ENCODE results near the gene PCDHB5. TPM values are rescaled to one million over a fixed set of nuclear protein-coding genes. Genes with fewer than 3 reads are reported as not detected.
"Not testable (repeated sequence)": the region's sequence is repeated elsewhere in the genome, so short reads cannot be mapped to it uniquely, and the experiment has no call there.

The PCDHB5 gene
- total and polyA plus RNA-seq, 2 experiments from 2014 or later, result 0.05 to 0.43 TPM

DNA sequence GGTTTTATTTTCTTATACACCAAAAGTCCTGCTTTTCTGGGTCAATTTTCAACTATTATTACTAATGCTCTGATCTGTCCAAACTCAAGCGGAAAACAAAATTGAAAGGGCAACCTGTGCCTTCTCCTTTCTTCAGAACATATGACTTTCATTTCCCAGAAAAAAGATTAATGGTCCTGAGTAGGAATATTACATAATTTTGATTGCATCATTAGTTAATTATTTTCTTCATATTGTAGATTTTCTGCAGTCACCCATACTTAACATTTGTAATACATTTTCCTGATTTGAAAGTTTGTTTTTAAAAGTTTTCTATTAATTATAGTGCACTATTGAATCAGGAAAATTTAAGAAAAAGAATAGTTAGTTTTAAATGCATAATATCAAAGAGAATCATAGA is 40.9 kb downstream of the PCDHB5 start:
- Histone ChIP-seq H4K20me1 (ENCODE audit: insufficient read depth) (no peaks in the 10 kb centered on the region), H3K27me3 (replicated peaks; ENCODE audit: insufficient read depth) (peaks cover 10% of the 10 kb centered on the region; the same call in 1 of the 2 replicates), H3K36me3 (ENCODE audit: low read depth) (no peaks in the 10 kb centered on the region), H3F3A (ENCODE audit: insufficient read depth) (no peaks in the 10 kb centered on the region), H3K9me2 (ENCODE audit: insufficient read depth) (no peaks in the 10 kb centered on the region), H3K4me2 (ENCODE audit: unreplicated experiment) (no peak overlapping the region), H3K9me3 (ENCODE audit: low read depth) (no peaks in the 10 kb centered on the region), H3K79me2 (ENCODE audit: insufficient read depth) (no peaks in the 10 kb centered on the region), H3K4me1 (ENCODE audit: insufficient read depth) (no peaks in the 10 kb centered on the region), H3K4me3 (no peak overlapping the region), H2AFZ (no peak overlapping the region), H3K27ac (no peak overlapping the region), H3K9ac (no peak overlapping the region)
- TF ChIP-seq EZH2 (IDR thresholded peaks at IDR 0.05; ENCODE audit: insufficient read depth, poor library complexity, severe bottlenecking), result no peak
- TF ChIP-seq EZH2phosphoT487 (IDR thresholded peaks at IDR 0.05; ENCODE audit: insufficient read depth, low read depth), result no peak
- in situ Hi-C loops (cut with MboI), result no loop called here
- DNase-seq, result no peak
- WGBS, 2 experiments (ENCODE audit: low coverage in 1 of 2, low lambda C conversion rate in 2 of 2, missing lambda C conversion rate in 2 of 2), result 25 to 28% methylated on average over 1 of the region's 1 CpG

DNA sequence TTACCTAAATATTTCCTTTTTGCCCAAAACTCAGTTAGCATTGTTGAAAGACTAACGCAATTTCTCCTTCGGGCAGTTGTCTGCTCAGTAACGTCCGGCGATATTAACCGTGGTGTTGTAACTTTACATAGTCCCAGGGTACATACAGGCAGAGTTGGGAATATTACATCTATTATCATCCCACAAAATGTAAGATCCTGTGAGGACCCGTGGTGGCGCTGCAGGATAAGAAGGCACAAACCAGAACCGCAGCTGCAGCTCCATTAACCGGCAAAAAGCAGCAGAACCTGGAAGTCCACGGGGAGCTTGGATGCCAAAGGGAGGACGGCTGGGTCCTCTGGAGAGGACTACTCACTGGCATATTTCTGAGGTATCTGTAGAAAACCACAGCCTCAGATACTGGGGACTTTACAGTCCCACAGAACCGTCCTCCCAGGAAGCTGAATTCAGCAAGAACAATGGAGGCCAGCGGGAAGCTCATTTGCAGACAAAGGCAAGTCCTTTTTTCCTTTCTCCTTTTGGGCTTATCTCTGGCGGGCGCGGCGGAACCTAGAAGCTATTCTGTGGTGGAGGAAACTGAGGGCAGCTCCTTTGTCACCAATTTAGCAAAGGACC is 42.7 kb downstream of the PCDHB5 start, which contains the start of gene PCDHB8:
Gene PCDHB8, plus strand, starts transcription at position 214 of the 615 bp plus-strand sequence. Its CDS starts 245 bp downstream, at position 459.
- WGBS, 2 experiments (ENCODE audit: low coverage in 1 of 2, low lambda C conversion rate in 2 of 2, missing lambda C conversion rate in 2 of 2), result 31% methylated on average over 18 of the region's 18 CpGs

DNA sequence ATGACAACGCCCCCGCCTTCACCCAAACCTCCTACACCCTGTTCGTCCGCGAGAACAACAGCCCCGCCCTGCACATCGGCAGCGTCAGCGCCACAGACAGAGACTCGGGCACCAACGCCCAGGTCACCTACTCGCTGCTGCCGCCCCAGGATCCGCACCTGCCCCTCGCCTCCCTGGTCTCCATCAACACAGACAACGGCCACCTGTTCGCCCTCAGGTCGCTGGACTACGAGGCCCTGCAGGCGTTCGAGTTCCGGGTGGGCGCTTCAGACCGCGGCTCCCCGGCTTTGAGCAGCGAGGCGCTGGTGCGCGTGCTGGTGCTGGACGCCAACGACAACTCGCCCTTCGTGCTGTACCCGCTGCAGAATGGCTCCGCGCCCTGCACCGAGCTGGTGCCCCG is 44.4 kb downstream of the PCDHB5 start:
- H2AFZ ChIP-seq; H3K4me1 ChIP-seq (ENCODE audit: insufficient read depth); H4K20me1 ChIP-seq (ENCODE audit: insufficient read depth); in situ Hi-C loops (cut with MboI); H3K9me3 ChIP-seq (ENCODE audit: low read depth); H3K36me3 ChIP-seq (ENCODE audit: low read depth); H3K27me3 ChIP-seq (replicated peaks; ENCODE audit: insufficient read depth); H3F3A ChIP-seq (ENCODE audit: insufficient read depth); DNase-seq; H3K4me3 ChIP-seq; H3K79me2 ChIP-seq (ENCODE audit: insufficient read depth); H3K9me2 ChIP-seq (ENCODE audit: insufficient read depth); H3K4me2 ChIP-seq (ENCODE audit: unreplicated experiment); H3K27ac ChIP-seq; H3K9ac ChIP-seq: not testable (repeated sequence)
- 44 to 46% methylated on average over 38 of the region's 39 CpGs for WGBS, 2 experiments (ENCODE audit: low coverage in 1 of 2, low lambda C conversion rate in 2 of 2, missing lambda C conversion rate in 2 of 2)

More for the DNA sequence above, 42.7 kb downstream of the PCDHB5 start, which contains the start of gene PCDHB8:
- H3K4me1 ChIP-seq (ENCODE audit: insufficient read depth); H4K20me1 ChIP-seq (ENCODE audit: insufficient read depth); in situ Hi-C loops (cut with MboI); H3K9me3 ChIP-seq (ENCODE audit: low read depth); H3K9ac ChIP-seq; H3K36me3 ChIP-seq (ENCODE audit: low read depth); H3K79me2 ChIP-seq (ENCODE audit: insufficient read depth); H3K27ac ChIP-seq; H3F3A ChIP-seq (ENCODE audit: insufficient read depth); H3K9me2 ChIP-seq (ENCODE audit: insufficient read depth); H3K27me3 ChIP-seq (replicated peaks; ENCODE audit: insufficient read depth): not testable (repeated sequence)
- DNase-seq, result peak; percentile 64
- Histone ChIP-seq H3K4me3 (peak within 1 kb of the TSS; percentile 28; the same call in 1 of the 2 replicates), H3K4me2 (ENCODE audit: unreplicated experiment) (peak within 1 kb of the TSS; percentile 27), H2AFZ (peak within 1 kb of the TSS; percentile 40; the same call in 1 of the 2 replicates)

DNA sequence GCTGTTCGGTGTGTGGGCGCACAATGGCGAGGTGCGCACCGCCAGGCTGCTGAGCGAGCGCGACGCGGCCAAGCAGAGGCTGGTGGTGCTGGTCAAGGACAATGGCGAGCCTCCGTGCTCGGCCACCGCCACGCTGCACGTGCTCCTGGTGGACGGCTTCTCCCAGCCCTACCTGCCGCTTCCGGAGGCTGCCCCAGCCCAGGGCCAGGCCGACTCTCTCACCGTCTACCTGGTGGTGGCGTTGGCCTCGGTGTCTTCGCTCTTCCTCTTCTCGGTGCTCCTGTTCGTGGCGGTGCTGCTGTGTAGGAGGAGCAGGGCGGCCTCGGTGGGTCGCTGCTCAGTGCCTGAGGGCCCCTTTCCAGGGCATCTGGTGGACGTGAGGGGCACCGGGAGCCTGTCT is 44.9 kb downstream of the PCDHB5 start:
- H3K9ac ChIP-seq; DNase-seq; H3K4me2 ChIP-seq (ENCODE audit: unreplicated experiment); H3K9me2 ChIP-seq (ENCODE audit: insufficient read depth); H3K27me3 ChIP-seq (replicated peaks; ENCODE audit: insufficient read depth); H3K36me3 ChIP-seq (ENCODE audit: low read depth); H3K27ac ChIP-seq; H3K79me2 ChIP-seq (ENCODE audit: insufficient read depth); H3K9me3 ChIP-seq (ENCODE audit: low read depth); H3K4me1 ChIP-seq (ENCODE audit: insufficient read depth); H2AFZ ChIP-seq; H3F3A ChIP-seq (ENCODE audit: insufficient read depth); H3K4me3 ChIP-seq; H4K20me1 ChIP-seq (ENCODE audit: insufficient read depth): not testable (repeated sequence)
- 50 to 53% methylated on average over 27 to 28 of the region's 32 CpGs for WGBS, 2 experiments (ENCODE audit: low coverage in 1 of 2, low lambda C conversion rate in 2 of 2, missing lambda C conversion rate in 2 of 2)
- in situ Hi-C loops (cut with MboI), result loop anchor here (10.0 kb wide), 1 partner anchor 385 kb away; no protein-coding TSS in a partner anchor

DNA sequence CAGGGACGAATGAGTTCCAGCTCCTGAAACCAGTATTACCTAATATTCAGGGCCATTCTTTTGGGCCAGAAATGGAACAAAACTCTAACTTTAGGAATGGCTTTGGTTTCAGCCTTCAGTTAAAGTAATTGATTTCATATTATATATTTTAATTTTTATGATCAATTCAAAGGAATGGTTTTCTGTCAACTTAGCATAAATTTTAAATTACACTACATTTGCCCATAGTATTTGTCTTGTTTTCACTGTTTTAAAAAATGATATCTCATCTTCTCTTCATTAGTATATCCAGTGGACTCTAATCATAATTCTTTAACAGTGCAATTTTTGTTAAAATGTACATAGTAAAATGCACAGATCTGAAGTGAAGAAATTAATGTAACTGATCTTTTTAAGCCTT is 45.3 kb downstream of the PCDHB5 start:
- Histone ChIP-seq H3K9me3 (ENCODE audit: low read depth) (no peaks in the 10 kb centered on the region), H3K27me3 (replicated peaks; ENCODE audit: insufficient read depth) (peaks cover 10% of the 10 kb centered on the region; the same call in 1 of the 2 replicates), H3K27ac (no peak overlapping the region), H3K4me2 (ENCODE audit: unreplicated experiment) (no peak overlapping the region), H3F3A (ENCODE audit: insufficient read depth) (no peaks in the 10 kb centered on the region), H3K9ac (no peak overlapping the region), H4K20me1 (ENCODE audit: insufficient read depth) (no peaks in the 10 kb centered on the region), H3K9me2 (ENCODE audit: insufficient read depth) (no peaks in the 10 kb centered on the region), H3K36me3 (ENCODE audit: low read depth) (no peaks in the 10 kb centered on the region), H3K79me2 (ENCODE audit: insufficient read depth) (no peaks in the 10 kb centered on the region), H3K4me1 (ENCODE audit: insufficient read depth) (no peaks in the 10 kb centered on the region), H3K4me3 (no peak overlapping the region), H2AFZ (no peak overlapping the region)
- WGBS, 2 experiments (ENCODE audit: low coverage in 1 of 2, low lambda C conversion rate in 2 of 2, missing lambda C conversion rate in 2 of 2), result 44% methylated on average over 1 of the region's 1 CpG
- in situ Hi-C loops (cut with MboI), result loop anchor here (10.0 kb wide), 1 partner anchor 384 kb away; no protein-coding TSS in a partner anchor
- no peak for TF ChIP-seq EZH2phosphoT487 (IDR thresholded peaks at IDR 0.05; ENCODE audit: insufficient read depth, low read depth)
- no peak for DNase-seq

Measured in GM23248 (cell line).